GM23338 (cell line): ENCODE results near the gene KHK. TPM values are rescaled to one million over a fixed set of nuclear protein-coding genes. Genes with fewer than 3 reads are reported as not detected.

Experiments used
- ATAC-seq: fragments of 200-7000 bp; cut with Tn5 transposase; 3 replicates; pipeline ENCODE4 v1.9.1; 2020
- DNase-seq: peaks from one replicate; pipeline ENCODE4 v3.0.0-alpha.2; 2015; ENCODE audit warnings: low spot score
- H2AFZ ChIP-seq: fragments of 200-600 bp; sonication (generic); 2 replicates; pipeline ENCODE4 v1.8.0; 2016; ENCODE audit warnings: antibody characterized with exemption, mild to moderate bottlenecking, moderate library complexity
- H3F3A ChIP-seq: fragments of 200-600 bp; sonication (generic); replicated peaks from 2 replicates; pipeline ENCODE4 v1.8.0; 2017; ENCODE audit warnings: antibody characterized with exemption, mixed run types, low read depth
- H3K27ac ChIP-seq: fragments of 200-600 bp; sonication (generic); 2 replicates; pipeline ENCODE4 v1.6.1; 2016; ENCODE audit warnings: low read depth
- H3K27me3 ChIP-seq: fragments of 200-600 bp; sonication (generic); 2 replicates; pipeline ENCODE4 v1.8.0; 2016; ENCODE audit warnings: mild to moderate bottlenecking, mixed run types, moderate library complexity; ENCODE audit not compliant: insufficient read depth
- H3K36me3 ChIP-seq: fragments of 200-600 bp; sonication (generic); 2 replicates; pipeline ENCODE4 v1.8.0; 2016; ENCODE audit warnings: mild to moderate bottlenecking; ENCODE audit not compliant: insufficient read depth
- H3K4me1 ChIP-seq: fragments of 200-600 bp; sonication (generic); 2 replicates; pipeline ENCODE4 v1.8.0; 2016; ENCODE audit warnings: mild to moderate bottlenecking, moderate library complexity; ENCODE audit not compliant: insufficient read depth
- H3K4me2 ChIP-seq: fragments of 200-600 bp; sonication (generic); 2 replicates; pipeline ENCODE4 v1.7.1; 2017; ENCODE audit warnings: mixed run types
- H3K4me3 ChIP-seq: fragments of 200-600 bp; sonication (generic); 2 replicates; pipeline ENCODE4 v1.6.1; 2016; ENCODE audit warnings: mixed run types
- H3K79me2 ChIP-seq: fragments of 200-600 bp; sonication (generic); replicated peaks from 2 replicates; pipeline ENCODE4 v1.8.0; 2017; ENCODE audit warnings: mild to moderate bottlenecking; ENCODE audit not compliant: insufficient read depth
- H3K9me2 ChIP-seq: fragments of 200-600 bp; sonication (generic); 2 replicates; pipeline ENCODE4 v1.8.0; 2017; ENCODE audit not compliant: insufficient read depth
- H4K20me1 ChIP-seq: fragments of 200-600 bp; sonication (generic); replicated peaks from 2 replicates; pipeline ENCODE4 v1.8.0; 2017; ENCODE audit warnings: mild to moderate bottlenecking; ENCODE audit not compliant: insufficient read depth
- H3K27ac Mint-ChIP-seq: 2 replicates; pipeline ENCODE4 v1.8.0; 2020; ENCODE audit warnings: inconsistent platforms, mild to moderate bottlenecking, moderate library complexity, mixed read lengths
- H3K27me3 Mint-ChIP-seq: 3 replicates; pipeline ENCODE4 v1.8.0; 2022; ENCODE audit warnings: low read depth, mild to moderate bottlenecking, moderate library complexity, mixed read lengths, inconsistent platforms; ENCODE audit not compliant: insufficient read depth, poor library complexity
- H3K36me3 Mint-ChIP-seq: 3 replicates; pipeline ENCODE4 v1.8.0; 2021; ENCODE audit warnings: low read depth, mild to moderate bottlenecking, inconsistent platforms, moderate library complexity, mixed read lengths
- H3K4me1 Mint-ChIP-seq: 3 replicates; pipeline ENCODE4 v1.8.0; 2020; ENCODE audit warnings: mild to moderate bottlenecking, inconsistent platforms, mixed read lengths
- H3K4me3 Mint-ChIP-seq: 3 replicates; pipeline ENCODE4 v1.8.0; 2021; ENCODE audit warnings: moderate library complexity, mild to moderate bottlenecking, inconsistent platforms, mixed read lengths
- H3K9me3 Mint-ChIP-seq: 3 replicates; pipeline ENCODE4 v1.8.0; 2020; ENCODE audit warnings: moderate library complexity, mild to moderate bottlenecking, inconsistent platforms, mixed read lengths
- CREB1 ChIP-seq: fragments of 250-450 bp; sonication (Bioruptor Pico); IDR thresholded peaks from 2 replicates; pipeline ENCODE4 v1.5.0; 2020; ENCODE audit warnings: low read depth, mild to moderate bottlenecking, moderate library complexity
- CTCF ChIP-seq, 2 experiments: fragments of 200-600 bp in 1 of 2; sonication (generic) in 1 of 2; conservative IDR thresholded peaks; 2 replicates each; pipeline versions ENCODE4 v1.5.1 to v1.6.1; 2016 to 2017; ENCODE audit warnings: antibody characterized with exemption in 2 of 2, low read depth in 2 of 2, mild to moderate bottlenecking in 2 of 2, moderate library complexity in 1 of 2
- EZH2 ChIP-seq: fragments of 200-600 bp; sonication (generic); IDR thresholded peaks from one replicate; pipeline ENCODE4 v1.8.0; 2017; ENCODE audit warnings: antibody characterized with exemption, mild to moderate bottlenecking, low read depth; ENCODE audit not compliant: unreplicated experiment
- EZH2phosphoT487 ChIP-seq: fragments of 200-600 bp; sonication (generic); IDR thresholded peaks from one replicate; pipeline ENCODE4 v1.8.1; 2018; ENCODE audit warnings: antibody characterized with exemption; ENCODE audit not compliant: unreplicated experiment
- JUNB ChIP-seq: IDR thresholded peaks from one replicate; pipeline ENCODE4 v1.6.1; 2016; ENCODE audit warnings: antibody characterized with exemption; ENCODE audit not compliant: unreplicated experiment
- NANOG ChIP-seq: IDR thresholded peaks from 2 replicates; pipeline ENCODE4 v1.6.1; 2016; ENCODE audit warnings: antibody characterized with exemption, borderline replicate concordance
- POLR2AphosphoS5 ChIP-seq: IDR thresholded peaks from 2 replicates; pipeline ENCODE4 v1.6.1; 2016; ENCODE audit warnings: antibody characterized with exemption, low read depth
- REST ChIP-seq: IDR thresholded peaks from one replicate; pipeline ENCODE4 v1.6.1; 2018; ENCODE audit warnings: antibody characterized with exemption; ENCODE audit not compliant: unreplicated experiment
- STAT1 ChIP-seq: IDR thresholded peaks from one replicate; pipeline ENCODE4 v1.6.1; 2016; ENCODE audit warnings: antibody characterized with exemption; ENCODE audit not compliant: unreplicated experiment
- ZNF114 ChIP-seq: fragments of 250-450 bp; sonication (Bioruptor Pico); IDR thresholded peaks from 2 replicates; pipeline ENCODE4 v1.5.0; 2020; ENCODE audit warnings: mild to moderate bottlenecking, moderate library complexity
- ZNF331 ChIP-seq: fragments of 250-450 bp; sonication (Bioruptor Pico); IDR thresholded peaks from 2 replicates; pipeline ENCODE4 v1.5.0; 2020; ENCODE audit warnings: low read depth, mild to moderate bottlenecking, moderate library complexity
- polyA plus RNA-seq: library from polyadenylated mRNA; unstranded; fragments of >200 nt; fragmentation: Nextera tagmentation; extraction: Ambion mirVana; gene quantifications from 2 replicates; pipeline ENCODE4 v1.2.1, GENCODE V29; 2016
- total RNA-seq: library from RNA; depleted of rRNA; stranded (reverse); fragments of >200 nt; shearing (Covaris generic); gene quantifications from 2 replicates; pipeline ENCODE4 v1.2.3, GENCODE V29; 2014

KHK gene
- total and polyA plus RNA-seq, 2 experiments from 2014 or later, result 9.7 TPM

GRCh38 chr2:27123302-27124150 is 37.0 kb downstream of the KHK start, which contains the start of gene ABHD1 (continued):
- TF ChIP-seq CTCF (conservative IDR thresholded peaks at IDR 0.05; ENCODE audit: low read depth in 2 of 2) (peak in 1 of 2 experiments; percentile 21; a peak in 1 of 4 replicates), CREB1 (no peak), EZH2phosphoT487 (no peak), POLR2AphosphoS5 (peak; percentile 84), EZH2 (no peak), STAT1 (no peak), JUNB (no peak), REST (no peak), NANOG (no peak), ZNF331 (CRISPR knock-in tag) (no peak)

GRCh38 chr2:27125104-27125503 is 38.5 kb downstream of the KHK start:
- H3K4me3 Mint-ChIP-seq, result no peak overlapping the region
- H3K27me3 ChIP-seq, result peaks cover 40% of the 10 kb centered on the region

More at GRCh38 chr2:27125104-27125503, 38.5 kb downstream of the KHK start:
- H3K4me1 ChIP-seq, result peaks cover 9% of the 10 kb centered on the region; the same call in 1 of the 2 replicates
- ATAC-seq (no peak), DNase-seq (no peak)
- Mint-ChIP-seq H3K27ac (no peak overlapping the region), H3K36me3 (peaks cover 1% of the 10 kb centered on the region; the same call in 2 of the 3 replicates), H3K4me1 (peaks cover 14% of the 10 kb centered on the region), H3K27me3 (peaks cover 32% of the 10 kb centered on the region), H3K9me3 (no peaks in the 10 kb centered on the region)
- no peak overlapping the region for H3K4me2 ChIP-seq
- H3K27ac ChIP-seq, result no peak overlapping the region
- H3K79me2 ChIP-seq, result no peaks in the 10 kb centered on the region
- no peak overlapping the region for H3K4me3 ChIP-seq
- no peak overlapping the region for H2AFZ ChIP-seq
- H3K9me2 ChIP-seq, result no peaks in the 10 kb centered on the region
- TF ChIP-seq JUNB, result no peak
- TF ChIP-seq EZH2, result no peak
- TF ChIP-seq REST, result no peak
- no peak for TF ChIP-seq CREB1
- no peak for TF ChIP-seq CTCF (conservative IDR thresholded peaks at IDR 0.05; ENCODE audit: low read depth in 2 of 2)
- no peak for TF ChIP-seq ZNF114
- no peak for TF ChIP-seq NANOG
- H3F3A ChIP-seq, result no peaks in the 10 kb centered on the region; the same call in 1 of the 2 replicates
- H3K36me3 ChIP-seq, result no peaks in the 10 kb centered on the region
- no peaks in the 10 kb centered on the region; the same call in 1 of the 2 replicates for H4K20me1 ChIP-seq
